Calu3 (cell line): ENCODE measurements around the gene SLC6A9. TPM values are rescaled to one million over a fixed set of nuclear protein-coding genes. Genes with fewer than 3 reads are reported as not detected.

Experiments used
- Bru-seq: library from RNA; stranded (reverse); fragments of 400-500 nt; gene quantifications from one replicate; lab custom pipeline; 2021; lab: Mats Ljungman, UMichigan
- BruChase-seq, 2 experiments: library from RNA; stranded (reverse); fragments of 400-500 nt; gene quantifications; one replicate each; lab custom pipeline; 2021; lab: Mats Ljungman, UMichigan
- BruUV-seq: library from RNA; stranded (reverse); fragments of 400-500 nt; replicated peaks from 2 replicates; lab custom pipeline; 2021; lab: Mats Ljungman, UMichigan
- CTCF ChIA-PET: fragments of 300-600 bp; sonication (Branson Sonifier 250); formaldehyde crosslinking; loops from one replicate; lab custom pipeline; 2022; ENCODE audit warnings: antibody characterized with exemption; lab: Charles Lee
- DNase-seq: peaks from one replicate; pipeline ENCODE4 v3.0.0; 2022
- H3K27ac Mint-ChIP-seq: one replicate; pipeline ENCODE4 v1.8.0; 2022; ENCODE audit warnings: mixed read lengths; ENCODE audit not compliant: unreplicated experiment
- H3K27me3 Mint-ChIP-seq: one replicate; pipeline ENCODE4 v1.8.0; 2022; ENCODE audit warnings: mixed read lengths; ENCODE audit not compliant: unreplicated experiment
- H3K36me3 Mint-ChIP-seq: one replicate; pipeline ENCODE4 v1.8.0; 2022; ENCODE audit warnings: mild to moderate bottlenecking, moderate library complexity, mixed read lengths; ENCODE audit not compliant: insufficient read depth, unreplicated experiment
- H3K4me1 Mint-ChIP-seq: one replicate; pipeline ENCODE4 v1.8.0; 2022; ENCODE audit warnings: mild to moderate bottlenecking, low read depth, mixed read lengths; ENCODE audit not compliant: unreplicated experiment
- H3K4me3 Mint-ChIP-seq: one replicate; pipeline ENCODE4 v1.8.0; 2022; ENCODE audit warnings: mild to moderate bottlenecking, low read depth, moderate library complexity, mixed read lengths; ENCODE audit not compliant: unreplicated experiment
- H3K9me3 Mint-ChIP-seq: one replicate; pipeline ENCODE4 v1.8.0; 2022; ENCODE audit warnings: low read depth, mixed read lengths; ENCODE audit not compliant: unreplicated experiment
- intact Hi-C: fragments of 100-400 bp; cut with micrococcal nuclease; formaldehyde crosslinking; loops from one replicate; pipeline ENCODE4 v1.10.0; 2022; ENCODE audit not compliant: unreplicated experiment
- long read RNA-seq: library from polyadenylated mRNA; stranded (forward); transcript quantifications from one replicate; pipeline ENCODE4 v2.0.0, GENCODE V29; 2022
- total RNA-seq: library from RNA; stranded (reverse); gene quantifications from 2 replicates; pipeline ENCODE4 v1.2.3, GENCODE V29; 2022
- TF ChIP-seq, protein P1 (sequence below): fragments of 200-600 bp; IDR thresholded peaks from one replicate; pipeline ENCODE4 v1.8.0; 2022; ENCODE audit warnings: antibody characterized with exemption; ENCODE audit not compliant: unreplicated experiment

SLC6A9 gene
- total RNA-seq (18.2 and 19.5 TPM in 2 replicates), Bru-seq, nascent RNA (percentile 42 among the genes with signal in this experiment), BruChase-seq, experiment 1, labeled RNA remaining after a 6-hour chase (percentile 56 among the genes with signal in this experiment), BruChase-seq, experiment 2, labeled RNA remaining after a 2-hour chase (percentile 50 among the genes with signal in this experiment)
- long read RNA-seq, partial matches to known transcripts = 1 of 4 reads
- long read RNA-seq, other reads (novel, unspliced or antisense) = 2 of 4 reads

DNA sequence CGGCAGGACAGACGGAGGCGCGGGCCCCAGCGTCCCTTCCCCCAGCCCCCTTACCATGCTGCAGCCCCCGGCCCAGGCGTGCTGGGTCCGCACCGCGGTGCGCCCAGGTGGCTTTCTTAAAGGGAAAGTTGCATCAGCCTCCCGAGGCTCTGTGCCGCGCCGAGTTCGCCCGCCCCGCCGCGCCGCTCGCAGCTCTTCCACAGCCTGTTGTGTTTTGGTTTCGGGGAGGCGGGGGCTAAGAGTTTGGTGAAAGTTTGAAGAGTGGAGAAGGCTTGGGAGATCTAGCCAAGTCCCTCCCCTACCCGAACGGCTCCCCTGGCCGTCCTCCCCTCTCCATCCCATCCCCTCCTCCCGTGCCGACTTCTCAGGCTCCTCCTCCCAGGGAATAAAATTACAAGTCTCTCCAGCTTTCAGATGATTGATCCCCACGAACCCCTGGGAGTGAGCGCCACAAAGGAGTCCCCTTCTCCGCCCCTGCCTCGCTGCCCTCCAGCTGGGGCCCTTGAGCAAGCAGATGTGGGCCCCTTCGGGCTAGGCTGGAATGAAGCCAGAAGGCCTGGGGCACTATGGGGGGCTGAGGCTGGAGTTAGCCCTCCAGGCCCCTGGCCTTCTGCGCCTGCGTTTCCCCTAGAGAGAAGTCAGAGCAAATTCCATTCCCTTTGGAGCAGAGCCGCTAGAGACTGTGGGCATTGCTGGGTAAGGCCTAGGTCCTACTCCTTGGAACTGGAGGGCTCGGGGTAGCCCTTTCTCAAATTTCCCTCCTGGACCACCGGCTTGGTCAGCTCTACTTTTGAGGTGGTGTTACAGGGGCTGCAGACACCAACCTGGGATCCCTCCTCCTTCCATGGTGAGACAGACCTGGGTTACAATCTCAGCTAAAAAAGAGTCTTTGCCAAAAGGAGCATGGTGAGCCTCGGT is at the start of gene SLC6A9:
SLC6A9 (minus strand) TSS at position 211 of the 918 bp plus-strand sequence. CDS start 7,185 bp downstream, outside the sequence.
- H3K4me1 Mint-ChIP-seq = peaks cover 42% of the 10 kb centered on the region
- peak within 1 kb of the TSS; percentile 94 for H3K27ac Mint-ChIP-seq
- H3K4me3 Mint-ChIP-seq = peak within 1 kb of the TSS; percentile 90
- TF ChIP-seq, protein P1, sequence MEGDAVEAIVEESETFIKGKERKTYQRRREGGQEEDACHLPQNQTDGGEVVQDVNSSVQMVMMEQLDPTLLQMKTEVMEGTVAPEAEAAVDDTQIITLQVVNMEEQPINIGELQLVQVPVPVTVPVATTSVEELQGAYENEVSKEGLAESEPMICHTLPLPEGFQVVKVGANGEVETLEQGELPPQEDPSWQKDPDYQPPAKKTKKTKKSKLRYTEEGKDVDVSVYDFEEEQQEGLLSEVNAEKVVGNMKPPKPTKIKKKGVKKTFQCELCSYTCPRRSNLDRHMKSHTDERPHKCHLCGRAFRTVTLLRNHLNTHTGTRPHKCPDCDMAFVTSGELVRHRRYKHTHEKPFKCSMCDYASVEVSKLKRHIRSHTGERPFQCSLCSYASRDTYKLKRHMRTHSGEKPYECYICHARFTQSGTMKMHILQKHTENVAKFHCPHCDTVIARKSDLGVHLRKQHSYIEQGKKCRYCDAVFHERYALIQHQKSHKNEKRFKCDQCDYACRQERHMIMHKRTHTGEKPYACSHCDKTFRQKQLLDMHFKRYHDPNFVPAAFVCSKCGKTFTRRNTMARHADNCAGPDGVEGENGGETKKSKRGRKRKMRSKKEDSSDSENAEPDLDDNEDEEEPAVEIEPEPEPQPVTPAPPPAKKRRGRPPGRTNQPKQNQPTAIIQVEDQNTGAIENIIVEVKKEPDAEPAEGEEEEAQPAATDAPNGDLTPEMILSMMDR = no peak
- DNase-seq = peak; percentile 50
- no peaks in the 10 kb centered on the region for H3K9me3 Mint-ChIP-seq
- no peaks in the 10 kb centered on the region for H3K27me3 Mint-ChIP-seq
- no TSS peak for BruUV-seq
- CTCF ChIA-PET = interaction anchor here (0.8 to 1.5 kb wide), 4 partner anchors 11 to 32 kb away, joined by 3 to 6 read pairs (median 4); no protein-coding TSS in a partner anchor
- peaks cover 39% of the 10 kb centered on the region for H3K36me3 Mint-ChIP-seq
- intact Hi-C loops = loop anchor here (2.0 kb wide), 1 partner anchor 19 kb away; no protein-coding TSS in a partner anchor

DNA sequence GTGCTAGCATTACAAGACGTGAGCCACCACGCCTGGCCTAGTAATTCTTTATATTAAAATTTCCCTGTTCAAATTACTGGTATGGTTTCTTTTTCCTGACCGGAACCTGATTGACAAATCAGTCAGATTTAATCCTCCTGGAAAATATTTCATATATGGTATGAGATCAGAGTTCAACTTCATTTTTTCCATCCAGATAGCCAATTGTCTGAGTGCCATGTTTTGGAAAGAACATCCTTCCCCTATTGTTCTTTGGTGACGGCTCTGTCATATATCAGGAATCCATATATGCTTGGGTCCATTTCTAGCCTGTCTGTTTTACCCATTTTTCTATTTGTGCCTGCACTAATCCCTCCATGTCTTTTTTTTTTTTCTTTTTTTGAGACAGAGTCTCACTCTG is 48.3 kb upstream of the SLC6A9 start:
- no peak for DNase-seq
- H3K4me3 Mint-ChIP-seq = no peak overlapping the region
- H3K27ac Mint-ChIP-seq = no peak overlapping the region
- no peaks in the 10 kb centered on the region for H3K9me3 Mint-ChIP-seq
- intact Hi-C loops = no loop called here
- H3K4me1 Mint-ChIP-seq = no peaks in the 10 kb centered on the region
- TF ChIP-seq, protein P1 = no peak
- CTCF ChIA-PET = no interaction called here
- BruUV-seq = no TSS peak
- H3K36me3 Mint-ChIP-seq = no peaks in the 10 kb centered on the region
- H3K27me3 Mint-ChIP-seq = peaks cover 12% of the 10 kb centered on the region

DNA sequence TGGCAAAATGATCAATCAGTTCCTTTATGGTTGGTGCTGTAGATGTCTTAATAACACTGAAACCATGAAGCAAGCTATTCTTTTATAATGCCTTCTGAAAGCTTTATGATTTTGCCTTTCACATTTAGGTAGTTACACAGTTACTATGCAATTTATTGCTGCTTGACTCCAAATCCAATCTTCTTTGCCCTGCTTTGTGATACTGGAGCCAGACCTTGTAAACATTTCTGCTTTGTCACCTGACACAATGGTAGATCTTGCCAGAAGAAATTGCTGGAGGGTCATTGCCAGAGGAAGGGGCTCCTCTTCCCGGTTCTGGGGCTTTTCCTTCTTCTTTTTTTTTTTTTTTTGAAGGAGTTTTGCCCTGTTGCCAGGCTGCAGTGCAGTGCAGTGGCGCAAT is 46.8 kb upstream of the SLC6A9 start:
- intact Hi-C loops = no loop called here
- no peaks in the 10 kb centered on the region for H3K4me1 Mint-ChIP-seq
- no peaks in the 10 kb centered on the region for H3K36me3 Mint-ChIP-seq
- no peak overlapping the region for H3K4me3 Mint-ChIP-seq
- H3K9me3 Mint-ChIP-seq = no peaks in the 10 kb centered on the region
- no peak for DNase-seq
- H3K27ac Mint-ChIP-seq = no peak overlapping the region
- CTCF ChIA-PET = interaction anchor here (0.7 kb wide), 1 partner anchor 489 kb away, joined by 4 read pairs; no protein-coding TSS in a partner anchor
- TF ChIP-seq, protein P1 = no peak
- H3K27me3 Mint-ChIP-seq = peaks cover 12% of the 10 kb centered on the region
- no TSS peak for BruUV-seq

DNA sequence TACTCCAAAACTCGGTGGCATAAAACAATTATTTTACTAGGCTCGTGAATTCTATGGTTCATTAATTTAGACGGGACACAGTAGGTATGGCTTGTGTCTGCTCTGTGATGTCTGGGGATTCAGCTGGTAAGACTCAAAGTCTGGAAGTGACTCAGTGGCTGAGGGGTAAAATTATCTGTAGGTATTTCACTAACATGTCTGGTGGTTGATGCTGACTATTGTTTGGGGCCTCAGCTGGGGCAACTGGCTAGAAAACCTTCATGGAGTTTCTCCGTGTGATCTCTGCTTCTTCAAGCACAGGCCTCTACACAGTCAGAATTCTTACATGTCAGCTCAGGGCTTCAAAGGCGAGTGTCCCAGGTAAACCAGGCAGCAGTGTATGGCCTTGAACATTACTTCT is 46.2 kb upstream of the SLC6A9 start:
- no peak overlapping the region for H3K27ac Mint-ChIP-seq
- CTCF ChIA-PET = interaction anchor here (0.6 kb wide), 1 partner anchor 493 kb away, joined by 5 read pairs; no protein-coding TSS in a partner anchor

More for the DNA sequence above, 46.2 kb upstream of the SLC6A9 start:
- TF ChIP-seq, protein P1 = no peak
- Mint-ChIP-seq H3K36me3 (no peaks in the 10 kb centered on the region), H3K27me3 (peaks cover 12% of the 10 kb centered on the region), H3K4me3 (no peak overlapping the region), H3K4me1 (no peaks in the 10 kb centered on the region), H3K9me3 (no peaks in the 10 kb centered on the region)
- DNase-seq = no peak
- BruUV-seq = no TSS peak
- intact Hi-C loops = no loop called here
